PC-3 (cell line): ENCODE measurements around the gene COL27A1. TPM values are rescaled to one million over a fixed set of nuclear protein-coding genes. Genes with fewer than 3 reads are reported as not detected.

Experiments
- ATAC-seq: fragments of 200-7000 bp; cut with Tn5 transposase; 2 replicates; pipeline ENCODE4 v1.9.1; 2020; ENCODE audit warnings: mild to moderate bottlenecking, moderate library complexity
- BruUV-seq: library from RNA; stranded (reverse); fragments of 400-500 nt; replicated peaks from 2 replicates; lab custom pipeline; 2021; lab: Mats Ljungman, UMichigan
- CTCF ChIA-PET: fragments of 300-600 bp; sonication (Branson Sonifier 250); formaldehyde crosslinking; loops from one replicate; lab custom pipeline; 2022; ENCODE audit warnings: antibody characterized with exemption; lab: Charles Lee
- POLR2A ChIA-PET: fragments of 300-600 bp; sonication (Branson Sonifier 250); formaldehyde crosslinking; loops from one replicate; lab custom pipeline; 2022; ENCODE audit warnings: antibody characterized with exemption; ENCODE audit not compliant: unreplicated experiment; lab: Charles Lee
- DNase-seq: peaks from one replicate; pipeline ENCODE4 v3.0.0-alpha.2; 2015
- H2AFZ ChIP-seq: fragments of 300-600 bp; sonication (generic); 2 replicates; pipeline ENCODE4 v1.6.0; 2016; ENCODE audit warnings: antibody characterized with exemption, low read length
- H3F3A ChIP-seq: fragments of 300-600 bp; sonication (generic); one replicate; pipeline ENCODE4 v1.6.0; 2017; ENCODE audit warnings: antibody characterized with exemption, low read length, control low read depth, mild to moderate bottlenecking; ENCODE audit not compliant: unreplicated experiment
- H3K27ac ChIP-seq: fragments of 300-600 bp; sonication (generic); 2 replicates; pipeline ENCODE4 v1.5.1; 2016; ENCODE audit warnings: mild to moderate bottlenecking, low read length
- H3K27me3 ChIP-seq: fragments of 300-600 bp; sonication (generic); 2 replicates; pipeline ENCODE4 v1.6.1; 2016; ENCODE audit warnings: low read length, mixed read lengths
- H3K36me3 ChIP-seq: fragments of 300-600 bp; sonication (generic); 2 replicates; pipeline ENCODE4 v1.6.1; 2016; ENCODE audit warnings: low read depth, mixed run types, low read length, mixed read lengths
- H3K4me1 ChIP-seq: fragments of 300-600 bp; sonication (generic); 2 replicates; pipeline ENCODE4 v1.5.1; 2016; ENCODE audit warnings: low read length; ENCODE audit not compliant: insufficient read depth
- H3K4me2 ChIP-seq: fragments of 300-600 bp; sonication (generic); 2 replicates; pipeline ENCODE4 v1.6.0; 2016; ENCODE audit warnings: low read length
- H3K4me3 ChIP-seq: fragments of 300-600 bp; sonication (generic); 2 replicates; pipeline ENCODE4 v1.5.1; 2016; ENCODE audit warnings: mild to moderate bottlenecking, low read length, mixed read lengths
- H3K79me2 ChIP-seq: fragments of 300-600 bp; sonication (generic); 2 replicates; pipeline ENCODE4 v1.6.1; 2017; ENCODE audit warnings: low read length, mixed read lengths
- H3K9ac ChIP-seq: fragments of 300-600 bp; sonication (generic); 2 replicates; pipeline ENCODE4 v1.6.0; 2016; ENCODE audit warnings: mild to moderate bottlenecking, low read length
- H3K9me2 ChIP-seq: fragments of 300-600 bp; sonication (generic); replicated peaks from 2 replicates; pipeline ENCODE4 v1.6.1; 2016; ENCODE audit warnings: mixed run types, low read length, mixed read lengths
- H3K9me3 ChIP-seq: fragments of 300-600 bp; sonication (generic); 2 replicates; pipeline ENCODE4 v1.6.1; 2016; ENCODE audit warnings: low read length, mixed read lengths
- H4K20me1 ChIP-seq: fragments of 300-600 bp; sonication (generic); 2 replicates; pipeline ENCODE4 v1.6.1; 2016; ENCODE audit warnings: low read length, mixed read lengths
- CTCF ChIP-seq: fragments of 300-600 bp; sonication (generic); conservative IDR thresholded peaks from 2 replicates; pipeline ENCODE4 v1.5.1; 2017; ENCODE audit warnings: antibody characterized with exemption, low read depth, mild to moderate bottlenecking, low read length
- EZH2 ChIP-seq: fragments of 300-600 bp; sonication (generic); IDR thresholded peaks from one replicate; pipeline ENCODE4 v1.6.1; 2017; ENCODE audit warnings: antibody characterized with exemption, mild to moderate bottlenecking, low read length; ENCODE audit not compliant: unreplicated experiment
- EZH2phosphoT487 ChIP-seq: fragments of 300-600 bp; sonication (generic); IDR thresholded peaks from 2 replicates; pipeline ENCODE4 v1.6.1; 2018; ENCODE audit warnings: mild to moderate bottlenecking, antibody characterized with exemption, low read length, borderline replicate concordance
- intact Hi-C: fragments of 100-400 bp; cut with micrococcal nuclease; formaldehyde crosslinking; loops from 2 replicates; pipeline ENCODE4 v1.9.0; 2023
- total RNA-seq: library from RNA; depleted of rRNA; stranded (reverse); fragments of >200 nt; gene quantifications from 2 replicates; pipeline ENCODE4 v1.2.3, GENCODE V29; 2014

COL27A1 gene
- total RNA-seq, 1 experiment from 2014 or later, result 4.3 TPM

DNA sequence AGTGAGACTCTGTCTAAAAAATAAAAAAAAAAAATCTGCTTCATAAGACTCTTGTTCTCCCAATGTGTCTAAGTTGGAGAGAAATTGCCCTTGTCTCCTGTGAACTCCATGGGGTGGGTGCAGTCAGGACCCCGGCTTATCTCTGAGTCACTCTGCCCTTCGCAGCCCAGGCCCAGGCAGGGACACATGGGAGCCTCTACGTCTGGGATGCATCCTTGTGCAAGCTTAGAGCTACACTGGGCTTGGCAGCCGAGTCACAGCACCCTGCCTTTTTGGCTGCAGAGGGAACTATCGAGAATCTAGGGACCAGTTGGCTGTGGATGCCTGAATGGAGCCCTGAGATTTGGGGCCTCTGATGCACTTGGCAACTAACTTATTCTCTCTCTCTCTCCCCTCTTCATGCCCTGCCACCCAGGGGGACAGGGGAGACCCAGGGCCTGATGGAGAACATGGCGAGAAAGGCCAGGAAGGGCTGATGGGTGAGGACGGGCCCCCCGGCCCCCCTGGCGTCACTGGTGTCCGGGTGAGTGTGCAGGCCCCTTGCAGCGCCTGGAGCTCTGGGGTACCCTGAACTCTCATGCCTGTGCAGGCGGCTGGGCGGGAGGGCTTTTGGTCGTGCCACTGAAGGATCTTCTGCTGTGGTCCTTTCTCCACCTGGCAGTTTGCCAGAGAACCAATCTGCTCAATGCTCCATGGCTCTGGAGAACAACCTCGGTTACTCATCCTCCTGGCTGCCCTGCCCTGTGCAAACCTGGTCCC, 120.1 kb downstream of the COL27A1 start:
- no peak overlapping the region for H3K4me3 ChIP-seq
- CTCF ChIA-PET, result no interaction called here
- H3K36me3 ChIP-seq, result no peaks in the 10 kb centered on the region
- no peaks in the 10 kb centered on the region for H3K79me2 ChIP-seq
- H3K9ac ChIP-seq, result no peak overlapping the region
- no peak overlapping the region for H2AFZ ChIP-seq
- no peaks in the 10 kb centered on the region for H4K20me1 ChIP-seq
- intact Hi-C loops, result loop anchor here (5.0 kb wide), 1 partner anchor 168 kb away; no protein-coding TSS in a partner anchor
- no TSS peak for BruUV-seq
- no peaks in the 10 kb centered on the region for H3K9me2 ChIP-seq
- no peaks in the 10 kb centered on the region for H3K27me3 ChIP-seq
- no peak overlapping the region for H3K4me2 ChIP-seq
- no peaks in the 10 kb centered on the region for H3F3A ChIP-seq
- TF ChIP-seq CTCF (no peak), EZH2phosphoT487 (no peak), EZH2 (no peak)
- POLR2A ChIA-PET, result no interaction called here
- no peaks in the 10 kb centered on the region for H3K9me3 ChIP-seq
- H3K27ac ChIP-seq, result no peak overlapping the region
- ATAC-seq (no peak), DNase-seq (peak; percentile 31)
- peaks cover 34% of the 10 kb centered on the region for H3K4me1 ChIP-seq

DNA sequence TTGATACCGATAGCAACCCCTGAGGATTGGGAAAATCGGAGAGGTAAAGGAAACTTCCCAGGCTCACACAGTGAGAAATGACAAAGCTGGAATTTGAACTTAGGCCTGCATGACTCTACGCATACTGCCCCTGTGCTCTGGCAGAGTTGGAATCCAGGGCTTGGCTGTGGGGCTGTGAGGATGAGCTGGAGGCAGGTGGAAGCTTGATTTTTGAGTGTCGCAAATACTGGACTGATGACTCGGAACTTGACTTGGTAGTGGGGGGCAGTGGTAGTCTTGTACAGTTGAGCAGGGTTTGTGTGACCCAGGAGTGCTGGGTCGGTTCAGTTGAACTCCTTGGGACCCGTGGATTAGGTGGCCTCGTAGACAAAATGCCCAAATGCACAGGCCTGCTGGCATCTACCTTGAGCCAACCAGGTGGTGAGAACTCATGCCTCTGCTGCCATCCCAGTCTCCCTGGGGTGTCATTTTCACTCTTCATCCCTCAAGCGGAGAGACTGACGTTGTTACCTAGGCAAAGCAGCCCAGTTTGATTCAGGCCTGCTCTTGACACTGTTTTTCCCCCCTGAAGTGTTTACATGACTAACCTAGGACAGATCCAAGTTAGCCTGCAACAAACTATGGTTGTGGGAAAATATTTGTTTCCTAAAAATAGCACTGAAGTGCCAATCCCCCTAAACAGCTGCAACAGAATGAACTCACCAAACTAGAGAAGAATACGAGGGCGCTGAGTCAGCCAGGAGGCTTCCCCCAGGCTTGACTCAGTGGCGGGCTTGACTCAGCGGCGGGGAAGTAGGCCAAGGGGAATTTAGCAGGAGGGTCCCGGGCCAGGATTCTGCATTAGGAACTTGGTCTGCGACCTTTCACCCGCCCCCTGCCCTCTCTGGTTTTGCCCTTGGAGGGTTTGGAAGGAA, 121.8 kb downstream of the COL27A1 start:
- Histone ChIP-seq H3F3A (no peaks in the 10 kb centered on the region), H3K4me2 (peak overlapping the region; percentile 49), H3K4me1 (peaks cover 34% of the 10 kb centered on the region), H3K27me3 (no peaks in the 10 kb centered on the region), H3K27ac (peak overlapping the region; percentile 87), H3K9ac (peak overlapping the region; percentile 31; the same call in 1 of the 2 replicates), H3K9me3 (no peaks in the 10 kb centered on the region), H3K36me3 (no peaks in the 10 kb centered on the region), H4K20me1 (no peaks in the 10 kb centered on the region), H3K4me3 (no peak overlapping the region), H3K79me2 (no peaks in the 10 kb centered on the region), H2AFZ (no peak overlapping the region; the same call in 1 of the 2 replicates), H3K9me2 (no peaks in the 10 kb centered on the region)
- CTCF ChIA-PET, result no interaction called here
- DNase-seq, result peak; percentile 86
- POLR2A ChIA-PET, result no interaction called here
- TF ChIP-seq EZH2phosphoT487 (no peak), EZH2 (no peak), CTCF (no peak)
- intact Hi-C loops, result loop anchor here (5.0 kb wide), 1 partner anchor 170 kb away; no protein-coding TSS in a partner anchor
- ATAC-seq, result peak; percentile 75
- no TSS peak for BruUV-seq
